Measurements from ENCODE around the gene AMN. TPM values are rescaled to one million over a fixed set of nuclear protein-coding genes. Genes with fewer than 3 reads are reported as not detected.

The AMN gene
- total RNA-seq, 2 donors from 2014 or later, result 1.9 to 3.2 TPM

DNA sequence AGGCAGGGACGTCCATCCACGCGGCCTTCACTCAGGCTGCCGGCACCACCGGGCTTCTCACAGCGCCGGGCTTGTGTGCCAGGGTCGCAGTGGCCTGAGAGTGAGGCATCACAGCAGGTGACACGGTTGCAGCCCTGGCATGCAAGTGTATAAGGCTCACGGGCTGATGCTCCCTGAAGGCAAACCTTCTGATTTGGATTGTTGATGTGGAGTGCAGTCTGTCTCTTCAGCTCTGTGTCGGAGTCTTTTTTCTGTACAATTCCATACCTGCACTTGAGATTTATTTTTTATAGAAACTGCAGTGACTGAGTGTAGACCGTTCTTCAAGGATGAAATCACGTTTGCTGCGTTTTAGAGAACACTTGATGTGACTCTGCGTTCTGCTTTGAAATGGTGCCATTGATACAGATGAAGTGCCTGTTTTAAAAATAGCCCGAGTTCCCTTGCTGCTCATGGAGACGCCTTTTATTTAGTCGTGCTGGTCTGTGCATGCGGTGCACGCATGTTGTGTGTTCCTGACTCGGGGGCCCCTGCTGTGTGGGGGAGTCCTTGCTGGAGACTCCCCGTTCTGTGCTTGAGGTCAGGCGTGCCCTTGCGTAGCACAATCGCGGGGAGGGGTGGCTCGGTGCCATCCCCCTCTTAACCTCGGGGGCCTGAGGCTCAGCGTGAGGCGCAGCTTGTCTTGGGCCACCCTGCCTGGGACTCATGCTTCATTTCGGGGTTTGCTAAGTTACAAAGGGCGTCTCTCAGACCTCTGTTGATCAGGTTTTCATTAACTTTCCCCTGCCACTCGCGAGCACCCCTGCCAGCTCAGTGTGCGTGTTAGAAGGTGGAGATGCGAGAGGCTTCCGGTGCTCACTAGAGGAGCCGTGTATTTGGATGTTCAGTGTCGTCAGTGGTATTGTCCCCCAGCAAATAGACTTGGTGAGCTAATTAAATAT, 21.6 kb upstream of the AMN start:
- H3K4me3 ChIP-seq (ENCODE audit: low read length), result no peak overlapping the region
- TF ChIP-seq CTCF (conservative IDR thresholded peaks at IDR 0.05), result no peak
- DNase-seq, result no peak
- no peaks in the 10 kb centered on the region for H3K27me3 ChIP-seq (ENCODE audit: control insufficient read depth, insufficient read depth, low read length, poor library complexity, severe bottlenecking)
- peaks cover 28% of the 10 kb centered on the region for H3K36me3 Mint-ChIP-seq (ENCODE audit: low read depth)
- H3K9me3 Mint-ChIP-seq, result peaks cover 9% of the 10 kb centered on the region
- no peak overlapping the region for H3K27ac Mint-ChIP-seq
- H3K27ac ChIP-seq (ENCODE audit: low read depth, low read length), result no peak overlapping the region
- H3K9me3 ChIP-seq (ENCODE audit: control insufficient read depth, low read length), result peaks cover 8% of the 10 kb centered on the region
- H3K27me3 Mint-ChIP-seq (ENCODE audit: insufficient read depth), result no peaks in the 10 kb centered on the region
- H3K4me3 Mint-ChIP-seq, result no peak overlapping the region
- no peak overlapping the region for H3K9ac ChIP-seq (ENCODE audit: extremely low read depth, low read length, poor library complexity, severe bottlenecking)
- WGBS, 2 experiments (ENCODE audit: insufficient coverage in 1 of 2, insufficient read length in 1 of 2), result 92 to 93% methylated on average over 31 to 39 of the region's 39 CpGs
- peaks cover 7% of the 10 kb centered on the region for H3K4me1 Mint-ChIP-seq
- no peaks in the 10 kb centered on the region for H3K4me1 ChIP-seq (ENCODE audit: control insufficient read depth, insufficient read depth, low read length)
- H3K36me3 ChIP-seq (ENCODE audit: control insufficient read depth, insufficient read depth, low read length), result peaks cover 9% of the 10 kb centered on the region

DNA sequence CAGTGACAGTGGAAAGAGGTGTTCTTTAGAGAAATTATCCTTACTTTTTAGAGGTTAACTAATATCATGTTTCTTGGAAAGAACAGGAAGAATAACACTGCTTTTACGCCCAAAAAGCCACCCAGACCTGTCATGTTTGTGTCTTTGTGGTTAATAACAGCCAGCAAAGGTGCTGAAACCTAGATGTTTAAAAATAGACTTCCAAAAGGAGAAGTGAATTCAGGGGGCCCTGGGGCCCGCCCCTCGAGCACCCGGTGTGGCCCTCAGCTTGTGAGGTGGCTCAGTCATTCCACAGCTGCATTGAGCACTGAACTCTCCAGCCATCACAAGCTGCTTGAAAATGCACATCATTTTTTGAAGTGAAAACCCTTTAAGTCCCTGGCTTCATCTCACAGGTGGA, 20.8 kb upstream of the AMN start:
- Mint-ChIP-seq H3K27ac (no peak overlapping the region), H3K4me3 (no peak overlapping the region), H3K4me1 (peaks cover 7% of the 10 kb centered on the region), H3K27me3 (ENCODE audit: insufficient read depth) (no peaks in the 10 kb centered on the region), H3K36me3 (ENCODE audit: low read depth) (peaks cover 36% of the 10 kb centered on the region), H3K9me3 (peaks cover 17% of the 10 kb centered on the region)
- Histone ChIP-seq H3K27ac (ENCODE audit: low read depth, low read length) (no peak overlapping the region), H3K4me1 (ENCODE audit: control insufficient read depth, insufficient read depth, low read length) (no peaks in the 10 kb centered on the region), H3K9ac (ENCODE audit: extremely low read depth, low read length, poor library complexity, severe bottlenecking) (no peak overlapping the region), H3K9me3 (ENCODE audit: control insufficient read depth, low read length) (peaks cover 14% of the 10 kb centered on the region), H3K36me3 (ENCODE audit: control insufficient read depth, insufficient read depth, low read length) (peaks cover 16% of the 10 kb centered on the region), H3K27me3 (ENCODE audit: control insufficient read depth, insufficient read depth, low read length, poor library complexity, severe bottlenecking) (no peaks in the 10 kb centered on the region), H3K4me3 (ENCODE audit: low read length) (no peak overlapping the region)
- no peak for DNase-seq
- TF ChIP-seq CTCF (conservative IDR thresholded peaks at IDR 0.05), result no peak
- 91 to 100% methylated on average over 4 of the region's 4 CpGs for WGBS, 2 experiments (ENCODE audit: insufficient coverage in 1 of 2, insufficient read length in 1 of 2)

DNA sequence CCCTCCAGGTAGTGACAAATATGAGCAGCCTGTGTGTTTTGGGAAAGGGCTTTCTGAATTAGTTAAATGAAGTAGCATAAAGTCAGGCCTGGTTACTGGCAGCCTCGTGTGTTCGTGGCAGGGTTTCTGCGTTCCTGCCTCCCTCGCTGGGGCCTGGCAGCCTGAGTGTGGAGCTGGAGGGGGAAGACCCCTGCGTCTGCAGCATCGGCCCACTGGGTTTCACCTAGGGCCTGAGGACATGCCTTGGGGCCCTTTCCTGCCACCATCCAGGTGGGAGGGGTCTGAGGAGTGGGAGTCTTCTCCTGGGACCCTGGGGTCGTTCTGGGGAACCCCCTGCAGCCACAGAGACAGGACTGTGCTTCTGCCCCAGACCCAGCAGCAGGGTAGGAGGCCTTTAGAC, 20.4 kb upstream of the AMN start:
- Mint-ChIP-seq H3K27ac (no peak overlapping the region), H3K9me3 (peaks cover 20% of the 10 kb centered on the region), H3K4me3 (no peak overlapping the region), H3K4me1 (peaks cover 7% of the 10 kb centered on the region), H3K36me3 (ENCODE audit: low read depth) (peaks cover 40% of the 10 kb centered on the region), H3K27me3 (ENCODE audit: insufficient read depth) (no peaks in the 10 kb centered on the region)
- Histone ChIP-seq H3K9me3 (ENCODE audit: control insufficient read depth, low read length) (peaks cover 19% of the 10 kb centered on the region), H3K9ac (ENCODE audit: extremely low read depth, low read length, poor library complexity, severe bottlenecking) (no peak overlapping the region), H3K4me3 (ENCODE audit: low read length) (no peak overlapping the region), H3K4me1 (ENCODE audit: control insufficient read depth, insufficient read depth, low read length) (no peaks in the 10 kb centered on the region), H3K36me3 (ENCODE audit: control insufficient read depth, insufficient read depth, low read length) (peaks cover 20% of the 10 kb centered on the region), H3K27ac (ENCODE audit: low read depth, low read length) (no peak overlapping the region), H3K27me3 (ENCODE audit: control insufficient read depth, insufficient read depth, low read length, poor library complexity, severe bottlenecking) (no peaks in the 10 kb centered on the region)
- no peak for DNase-seq
- no peak for TF ChIP-seq CTCF (conservative IDR thresholded peaks at IDR 0.05)
- WGBS, 2 experiments (ENCODE audit: insufficient coverage in 1 of 2, insufficient read length in 1 of 2), result 95 to 100% methylated on average over 3 to 7 of the region's 7 CpGs
